Uterus (tissue), 4 donors: ENCODE data around the gene PCK1. TPM values are rescaled to one million over a fixed set of nuclear protein-coding genes. Genes with fewer than 3 reads are reported as not detected.

Source experiments
- DNase-seq, 2 donors: peaks; one replicate each; pipeline ENCODE4 v3.0.0-alpha.2; 2019 to 2020
- H3K27ac ChIP-seq, 2 donors: fragments of 200-600 bp; sonication (generic); 1 replicate in 1 of 2; 2 replicates in 1 of 2; pipeline ENCODE4 v1.5.1; 2016 to 2018
- H3K27me3 ChIP-seq, 2 donors: fragments of 200-600 bp; sonication (generic); one replicate each; pipeline ENCODE4 v1.5.1; 2018 to 2019; ENCODE audit warnings: control low read depth in 1 of 2
- H3K36me3 ChIP-seq, 2 donors: fragments of 200-600 bp; sonication (generic); one replicate each; pipeline ENCODE4 v1.5.1; 2019; ENCODE audit warnings: control low read depth in 1 of 2
- H3K4me1 ChIP-seq, 2 donors: fragments of 200-600 bp; sonication (generic); one replicate each; pipeline ENCODE4 v1.5.1; 2018 to 2019; ENCODE audit warnings: control low read depth in 1 of 2
- H3K4me3 ChIP-seq, 2 donors: fragments of 200-600 bp; sonication (generic); 1 replicate in 1 of 2; 2 replicates in 1 of 2; pipeline ENCODE4 v1.5.1; 2018 to 2019; ENCODE audit warnings: mild to moderate bottlenecking in 1 of 2
- H3K9me3 ChIP-seq, 2 donors: fragments of 200-600 bp; sonication (generic); one replicate each; pipeline ENCODE4 v1.5.1; 2019; ENCODE audit warnings: control low read depth in 1 of 2
- CTCF ChIP-seq, 4 experiments: fragments of 200-600 bp in 2 of 4; fragments of 450-650 bp in 2 of 4; sonication (generic) in 2 of 4; IDR thresholded peaks; one replicate each; pipeline ENCODE4 v1.5.1; 2016 to 2019; ENCODE audit warnings: antibody characterized with exemption in 4 of 4, mild to moderate bottlenecking in 2 of 4, moderate library complexity in 1 of 4
- POLR2A ChIP-seq, 2 donors: fragments of 450-650 bp; IDR thresholded peaks; one replicate each; pipeline ENCODE4 v1.6.1; 2016; ENCODE audit warnings: antibody characterized with exemption in 2 of 2, mild to moderate bottlenecking in 1 of 2, moderate library complexity in 1 of 2
- intact Hi-C: fragments of 100-400 bp; cut with DNase I; formaldehyde crosslinking; loops from one replicate; pipeline ENCODE4 v1.15.1; 2023; ENCODE audit warnings: low total_unique reads
- total RNA-seq, 4 donors: library from RNA; depleted of rRNA in 3 of 4; stranded (reverse); fragments of >200 nt in 3 of 4; gene quantifications; one replicate each; pipeline versions ENCODE4 v1.1.0 to v1.2.4, GENCODE V29; 2014 to 2023
- donor health status: DM: yes; HTN: yes; CAD: no.

Gene PCK1
- total RNA-seq, 4 donors from 2014 or later, result 0.26 to 1.8 (median 1.4) TPM; not detected in 1

GRCh38 chr20:57589123-57589727 is 28.3 kb downstream of the PCK1 start:
- H3K27ac ChIP-seq, result no peak overlapping the region

GRCh38 chr20:57589728-57590484 is 29.0 kb downstream of the PCK1 start:
- intact Hi-C loops, result loop anchor here (5.0 kb wide), 2 partner anchors 63 to 78 kb away; partner anchors contain the start of gene CTCFL
- Histone ChIP-seq H3K27ac (no peak overlapping the region), H3K27me3 (no peaks in the 10 kb centered on the region), H3K9me3 (no peaks in the 10 kb centered on the region), H3K4me1 (no peaks in the 10 kb centered on the region), H3K36me3 (no peaks in the 10 kb centered on the region), H3K4me3 (no peak overlapping the region)
- DNase-seq, result no peak
- TF ChIP-seq POLR2A (IDR thresholded peaks at IDR 0.05) (no peak), CTCF (IDR thresholded peaks at IDR 0.05) (no peak)

More at GRCh38 chr20:57589123-57589727, 28.3 kb downstream of the PCK1 start:
- no peak for DNase-seq
- TF ChIP-seq CTCF (IDR thresholded peaks at IDR 0.05) (no peak), POLR2A (IDR thresholded peaks at IDR 0.05) (no peak)
- no peaks in the 10 kb centered on the region for H3K9me3 ChIP-seq
- no peaks in the 10 kb centered on the region for H3K27me3 ChIP-seq
- intact Hi-C loops, result loop anchor here (5.0 kb wide), 1 partner anchor 62 kb away; the partner anchor contains the start of gene CTCFL
- no peaks in the 10 kb centered on the region for H3K36me3 ChIP-seq
- no peak overlapping the region for H3K4me3 ChIP-seq
- no peaks in the 10 kb centered on the region for H3K4me1 ChIP-seq

- H3K36me3 ChIP-seq, result no peaks in the 10 kb centered on the region
- DNase-seq, result no peak
- no peaks in the 10 kb centered on the region for H3K4me1 ChIP-seq
- intact Hi-C loops, result loop anchor here (5.0 kb wide), 1 partner anchor 78 kb away; no protein-coding TSS in a partner anchor
- H3K27me3 ChIP-seq, result no peaks in the 10 kb centered on the region
- H3K27ac ChIP-seq, result no peak overlapping the region
- no peaks in the 10 kb centered on the region for H3K9me3 ChIP-seq
- TF ChIP-seq CTCF (IDR thresholded peaks at IDR 0.05), result no peak
- TF ChIP-seq POLR2A (IDR thresholded peaks at IDR 0.05), result no peak
- no peak overlapping the region for H3K4me3 ChIP-seq
Measured at GRCh38 chr20:57590485-57591288, 29.8 kb downstream of the PCK1 start.

- H3K4me1 ChIP-seq, result no peaks in the 10 kb centered on the region
- no peaks in the 10 kb centered on the region for H3K27me3 ChIP-seq
- TF ChIP-seq POLR2A (IDR thresholded peaks at IDR 0.05) (no peak), CTCF (IDR thresholded peaks at IDR 0.05) (no peak)
- no peak for DNase-seq
- no peaks in the 10 kb centered on the region for H3K36me3 ChIP-seq
- intact Hi-C loops, result loop anchor here (5.0 kb wide), 1 partner anchor 79 kb away; no protein-coding TSS in a partner anchor
- no peak overlapping the region for H3K4me3 ChIP-seq
- no peaks in the 10 kb centered on the region for H3K9me3 ChIP-seq
- no peak overlapping the region for H3K27ac ChIP-seq
Measured at GRCh38 chr20:57591289-57592229, 30.6 kb downstream of the PCK1 start.
